GM18873 (cell line): ENCODE results near the gene TELO2.
"Not testable (repeated sequence)": the region's sequence is repeated elsewhere in the genome, so short reads cannot be mapped to it uniquely, and the experiment has no call there.

Source experiments
- ATAC-seq: cut with Tn5 transposase; IDR thresholded peaks from one replicate; pipeline ENCODE4 v1.9.1; 2021; ENCODE audit warnings: mild to moderate bottlenecking, moderate library complexity, moderate number of reproducible peaks; ENCODE audit not compliant: unreplicated experiment, low FRiP score

The TELO2 gene

DNA sequence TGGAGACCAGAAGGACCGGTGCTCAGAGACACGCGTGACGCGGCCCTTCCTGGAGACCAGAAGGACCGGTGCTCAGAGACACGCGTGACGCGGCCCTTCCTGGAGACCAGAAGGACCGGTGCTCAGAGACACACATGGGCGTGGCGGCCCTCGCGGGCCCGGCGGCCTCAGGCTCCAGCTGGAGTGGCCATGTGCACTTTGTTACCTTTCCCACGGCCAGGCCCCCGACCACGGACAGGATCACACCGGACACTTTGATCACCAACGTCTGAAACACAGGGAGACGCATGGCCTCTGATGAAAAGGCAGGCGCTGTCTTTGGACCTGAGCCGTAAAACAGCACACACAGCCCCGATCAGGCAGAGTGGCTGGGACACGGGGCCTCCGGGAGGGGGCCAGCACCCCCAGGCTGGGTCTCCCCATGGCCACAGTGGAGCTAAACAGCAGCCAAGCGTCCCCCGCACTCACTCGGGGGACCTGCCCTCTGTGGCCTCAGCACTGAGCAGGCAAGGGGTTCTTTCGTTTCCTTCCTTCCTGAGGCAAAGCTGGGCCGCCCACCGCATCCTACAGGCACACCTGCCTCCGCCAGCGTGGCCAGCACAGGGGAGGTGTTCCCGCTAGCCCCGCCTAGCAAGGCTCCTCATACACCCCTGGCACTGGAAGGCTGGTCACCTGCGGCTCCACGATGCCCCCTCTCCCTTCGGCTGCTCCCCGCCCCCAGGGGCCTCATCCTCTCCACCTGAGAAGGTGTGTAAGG, 35.5 kb upstream of the TELO2 start:
- no peak for ATAC-seq

GRCh38 chr16:1458336-1458976, 34.7 kb upstream of the TELO2 start:
- no peak for ATAC-seq

DNA sequence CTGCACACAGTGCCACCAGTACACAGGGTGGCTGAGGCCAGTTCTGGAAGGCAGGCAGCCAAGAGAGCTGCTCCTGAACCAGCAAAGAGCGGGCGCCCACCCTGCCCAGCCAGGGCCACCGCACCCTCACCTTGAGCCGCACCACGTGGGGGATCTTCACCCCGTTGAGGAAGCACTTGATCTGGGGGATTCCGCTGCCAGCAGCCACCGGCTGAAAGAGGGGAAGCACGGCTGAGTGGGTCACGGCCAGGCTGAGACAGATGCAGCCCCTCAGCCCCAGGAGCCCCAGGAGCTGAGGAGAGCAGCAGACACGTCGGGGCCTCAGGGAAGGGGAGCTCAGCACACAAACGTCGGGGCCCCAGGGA, 34.2 kb upstream of the TELO2 start:
- no peak for ATAC-seq

GRCh38 chr16:1459967-1460366, 33.2 kb upstream of the TELO2 start:
- no peak for ATAC-seq

- ATAC-seq = no peak
Measured at GRCh38 chr16:1460602-1461138, 32.5 kb upstream of the TELO2 start.

DNA sequence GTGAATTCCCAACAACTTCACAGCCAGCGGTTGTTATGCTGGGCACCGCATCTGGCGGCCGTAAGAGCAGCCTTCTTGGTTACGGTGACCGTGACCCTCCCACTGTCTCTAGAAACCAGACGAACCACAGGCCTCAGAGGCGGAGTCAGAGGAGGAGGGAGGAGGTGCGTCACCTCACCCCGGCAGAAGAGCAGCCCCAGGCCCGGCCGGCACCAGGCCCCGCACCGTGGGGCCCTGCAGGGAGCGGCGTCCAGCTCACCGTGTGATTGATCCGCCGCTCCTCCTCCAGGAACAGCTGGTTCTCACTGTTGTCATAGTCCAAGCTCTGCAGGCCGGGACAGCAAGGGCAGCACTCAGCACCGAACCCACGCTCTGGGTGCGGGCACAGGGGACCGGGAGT, 32.0 kb upstream of the TELO2 start:
- ATAC-seq = no peak

GRCh38 chr16:1464196-1464893, 28.8 kb upstream of the TELO2 start:
- no peak for ATAC-seq

DNA sequence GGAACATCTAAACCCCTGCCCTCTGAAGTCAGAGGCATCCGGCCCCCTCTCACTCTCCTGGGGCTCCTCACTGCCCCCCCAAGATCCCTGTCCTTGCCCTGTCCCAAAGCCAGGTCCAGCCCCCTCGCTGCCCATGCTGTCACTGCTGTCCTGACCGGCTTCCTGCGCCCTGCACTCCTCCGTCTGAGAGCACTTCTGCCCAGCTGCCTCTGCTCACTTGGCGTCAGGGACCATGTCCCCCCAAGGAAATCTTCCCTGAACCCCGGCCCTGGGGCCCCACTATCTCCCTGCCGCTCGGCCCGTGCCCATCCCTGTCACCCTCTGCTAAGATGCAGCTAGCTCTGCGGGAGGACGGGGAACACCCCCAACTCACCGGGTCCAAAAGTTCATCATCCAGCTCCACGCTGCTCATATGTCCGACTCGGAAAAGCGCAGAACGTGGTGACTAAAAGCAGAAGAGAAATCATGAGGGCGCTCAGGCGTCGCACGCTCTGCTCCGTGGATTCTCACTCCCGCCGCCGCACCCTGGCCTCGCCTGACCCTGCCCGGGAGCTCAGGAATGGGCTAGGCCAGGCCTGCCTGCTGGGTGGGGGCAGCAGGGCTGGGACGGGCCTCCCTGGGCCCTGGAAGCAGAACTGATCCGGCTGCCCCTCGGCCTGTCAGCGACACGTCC, 28.1 kb upstream of the TELO2 start:
- no peak for ATAC-seq

- ATAC-seq = no peak
Measured at GRCh38 chr16:1465567-1465915, 27.6 kb upstream of the TELO2 start.

DNA sequence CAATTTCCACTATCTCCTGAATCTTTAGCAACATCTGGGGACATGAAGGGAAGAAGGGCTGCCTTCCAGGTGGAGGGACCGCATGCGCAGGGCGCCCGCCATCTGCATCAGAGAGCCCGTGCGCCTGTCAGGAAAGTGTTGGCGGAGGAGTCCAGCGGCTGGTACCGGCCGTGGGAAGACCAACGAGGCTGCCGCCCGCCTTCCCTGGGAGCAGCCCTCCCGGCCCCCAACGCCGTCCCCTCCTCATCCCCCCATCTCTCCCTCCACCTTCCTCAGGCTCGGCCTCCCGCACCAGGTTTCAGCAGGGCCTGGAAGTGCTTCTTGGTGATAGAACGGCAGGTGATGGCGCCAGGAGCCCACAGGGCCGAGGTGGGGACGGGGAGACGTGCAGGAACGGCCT, 27.1 kb upstream of the TELO2 start:
- ATAC-seq = no peak

DNA sequence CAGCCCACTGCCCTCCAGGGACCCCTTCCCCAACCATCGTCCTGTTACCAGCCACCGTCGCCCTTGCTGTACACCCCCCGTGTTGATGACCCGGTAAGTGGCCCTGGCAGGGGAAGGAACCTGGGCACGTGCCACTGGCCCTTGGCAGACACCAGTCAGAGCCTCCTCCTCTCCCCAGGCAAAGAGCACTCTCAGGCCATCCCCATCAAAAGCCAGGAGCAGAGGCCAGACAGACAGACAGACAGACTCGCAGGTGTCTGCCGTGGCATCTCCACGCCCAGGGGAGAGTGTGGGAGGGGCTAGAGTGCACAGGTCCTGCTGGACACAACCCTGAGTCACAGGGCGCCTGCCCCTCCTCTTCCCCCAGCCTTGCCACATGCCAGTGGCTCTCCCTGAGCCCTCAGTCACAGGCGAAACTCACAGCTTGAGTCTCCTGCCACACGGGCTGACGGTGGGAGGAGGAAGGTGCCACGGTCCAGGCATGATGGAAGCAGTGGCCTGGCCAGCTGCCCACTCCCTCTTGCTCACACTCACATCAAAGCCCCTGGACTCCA, 26.1 kb upstream of the TELO2 start:
- no peak for ATAC-seq

- ATAC-seq = no peak
Measured at GRCh38 chr16:1468426-1468810, 24.7 kb upstream of the TELO2 start.

- not testable (repeated sequence) for ATAC-seq
Measured at GRCh38 chr16:1469141-1469540, 24.0 kb upstream of the TELO2 start.

GRCh38 chr16:1469693-1470201, 23.4 kb upstream of the TELO2 start:
- ATAC-seq = no peak

DNA sequence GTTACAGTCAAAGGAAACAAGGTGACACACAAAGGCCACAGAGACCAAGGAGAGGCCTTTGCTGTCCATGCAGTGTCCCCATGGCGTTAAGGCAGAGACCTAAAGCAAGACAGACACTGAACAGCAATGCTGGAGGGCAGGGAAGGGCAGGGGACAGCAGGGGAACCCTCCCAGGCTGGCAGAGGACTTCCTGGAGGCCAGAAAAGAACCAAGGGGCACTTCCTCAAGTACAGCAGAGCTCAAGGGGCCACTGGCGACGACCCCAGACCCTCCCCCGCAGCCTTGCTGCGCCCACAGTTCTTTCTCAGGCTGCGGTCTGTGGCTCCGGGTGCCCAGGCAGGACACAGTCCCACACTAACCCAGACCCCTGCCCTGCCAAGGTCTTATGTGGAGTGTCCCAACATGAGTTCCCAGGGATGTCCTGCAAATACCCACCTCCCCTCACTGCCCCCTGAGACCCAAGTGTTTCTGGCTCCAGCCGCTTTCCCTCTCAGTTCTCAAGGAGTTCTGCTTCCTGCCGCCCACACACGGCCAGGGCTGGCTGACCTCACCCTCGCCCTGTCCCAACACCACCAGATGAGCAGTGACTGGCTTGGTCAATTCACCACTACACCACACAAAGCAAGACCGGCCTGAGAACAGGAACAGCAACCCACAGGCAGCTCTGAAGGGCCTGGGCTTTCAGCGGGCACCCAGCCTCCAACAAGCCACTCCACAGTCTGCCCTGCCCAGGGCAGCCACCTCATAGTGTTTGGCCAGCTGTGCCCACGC, 22.5 kb upstream of the TELO2 start:
- ATAC-seq = no peak

GRCh38 chr16:1471569-1472194, 21.5 kb upstream of the TELO2 start:
- ATAC-seq = no peak

DNA sequence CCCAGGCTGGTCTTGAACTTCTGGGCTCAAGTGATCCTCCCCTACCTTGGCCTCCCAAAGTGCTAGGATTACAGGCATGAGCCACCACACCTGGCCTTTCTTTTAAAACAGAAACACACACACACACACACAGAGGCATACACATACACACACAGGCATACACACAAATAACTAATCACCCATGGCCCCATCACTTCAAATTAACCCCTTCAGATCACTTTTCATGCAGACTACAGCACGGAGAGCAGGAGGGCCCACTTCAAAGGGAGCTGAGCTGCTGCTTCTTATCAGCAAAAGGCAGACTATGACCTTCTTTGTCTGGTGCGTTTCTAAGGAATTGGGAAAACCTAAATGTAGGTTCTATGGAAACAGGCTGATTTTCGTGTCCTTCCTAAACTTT, 20.2 kb upstream of the TELO2 start:
- ATAC-seq = no peak

DNA sequence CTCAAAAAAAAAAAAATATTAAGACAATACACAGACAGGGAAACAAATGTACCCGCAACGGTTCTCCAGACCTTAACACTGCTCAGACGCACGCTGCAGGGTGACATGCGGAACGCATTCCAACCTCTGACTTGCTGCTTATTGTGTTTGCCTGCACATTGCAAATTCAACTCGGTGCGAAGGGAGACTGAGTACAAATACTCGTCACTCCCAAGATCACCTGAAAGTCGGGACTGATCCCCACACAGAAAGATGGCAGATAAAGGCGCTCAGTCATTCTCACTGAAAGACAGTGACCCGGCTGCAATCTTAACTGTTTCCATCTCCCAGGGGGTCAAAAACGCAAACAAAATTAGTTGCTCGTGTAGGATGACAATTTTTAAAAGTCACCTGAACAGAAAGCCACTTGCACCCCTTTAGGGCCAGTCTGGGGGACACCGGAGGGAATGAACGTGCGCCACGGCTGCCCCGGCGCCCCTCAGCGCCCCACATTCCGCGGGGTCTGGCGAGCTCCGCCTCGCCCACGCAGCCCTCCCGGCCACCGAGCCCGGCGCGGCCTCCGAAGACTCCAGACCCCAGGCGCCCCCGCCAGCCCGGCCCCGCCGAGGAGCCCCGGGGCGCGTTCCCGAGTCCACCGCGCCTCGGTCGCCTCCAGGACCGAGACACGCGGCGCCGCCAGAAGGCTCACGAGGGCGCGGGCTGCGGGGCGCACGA, 18.9 kb upstream of the TELO2 start:
- no peak for ATAC-seq
